GM23248 (cell line): Measurements from ENCODE around the gene MINDY4. TPM values are rescaled to one million over a fixed set of nuclear protein-coding genes. Genes with fewer than 3 reads are reported as not detected.
A peak's percentile ranks its signal among the peaks of the same experiment; 100 is the strongest.

Experiments
- DNase-seq: peaks from one replicate; pipeline ENCODE4 v3.0.0-alpha.2; 2015
- H2AFZ ChIP-seq: fragments of 200-600 bp; sonication (generic); 2 replicates; pipeline ENCODE4 v1.6.1; 2016; ENCODE audit warnings: antibody characterized with exemption
- H3F3A ChIP-seq: fragments of 200-600 bp; sonication (generic); 2 replicates; pipeline ENCODE4 v1.6.1; 2016; ENCODE audit warnings: mild to moderate bottlenecking, antibody characterized with exemption, mixed run types; ENCODE audit not compliant: insufficient read depth
- H3K27ac ChIP-seq: fragments of 200-600 bp; sonication (generic); 2 replicates; pipeline ENCODE4 v1.5.1; 2016; ENCODE audit warnings: mild to moderate bottlenecking
- H3K27me3 ChIP-seq: fragments of 200-600 bp; sonication (generic); replicated peaks from 2 replicates; pipeline ENCODE4 v1.6.1; 2016; ENCODE audit warnings: mild to moderate bottlenecking; ENCODE audit not compliant: insufficient read depth
- H3K36me3 ChIP-seq: fragments of 200-600 bp; sonication (generic); 2 replicates; pipeline ENCODE4 v1.6.1; 2016; ENCODE audit warnings: low read depth, mild to moderate bottlenecking
- H3K4me1 ChIP-seq: fragments of 200-600 bp; sonication (generic); 2 replicates; pipeline ENCODE4 v1.6.1; 2016; ENCODE audit warnings: mild to moderate bottlenecking; ENCODE audit not compliant: insufficient read depth
- H3K4me2 ChIP-seq: fragments of 200-600 bp; sonication (generic); one replicate; pipeline ENCODE4 v1.6.1; 2016; ENCODE audit warnings: mild to moderate bottlenecking; ENCODE audit not compliant: unreplicated experiment
- H3K4me3 ChIP-seq: fragments of 200-600 bp; sonication (generic); 2 replicates; pipeline ENCODE4 v1.5.1; 2016; ENCODE audit warnings: mild to moderate bottlenecking
- H3K79me2 ChIP-seq: fragments of 200-600 bp; sonication (generic); 2 replicates; pipeline ENCODE4 v1.6.1; 2016; ENCODE audit warnings: mild to moderate bottlenecking; ENCODE audit not compliant: insufficient read depth
- H3K9ac ChIP-seq: fragments of 200-600 bp; sonication (generic); 2 replicates; pipeline ENCODE4 v1.6.1; 2016; ENCODE audit warnings: mild to moderate bottlenecking
- H3K9me2 ChIP-seq: fragments of 200-600 bp; sonication (generic); 2 replicates; pipeline ENCODE4 v1.6.1; 2016; ENCODE audit warnings: mixed run types, mild to moderate bottlenecking, moderate library complexity; ENCODE audit not compliant: insufficient read depth
- H3K9me3 ChIP-seq: fragments of 200-600 bp; sonication (generic); one replicate; pipeline ENCODE4 v1.6.1; 2017; ENCODE audit warnings: low read depth
- H4K20me1 ChIP-seq: fragments of 200-600 bp; sonication (generic); 2 replicates; pipeline ENCODE4 v1.6.0; 2016; ENCODE audit not compliant: insufficient read depth
- EZH2 ChIP-seq: fragments of 200-600 bp; sonication (generic); IDR thresholded peaks from 2 replicates; pipeline ENCODE4 v1.6.1; 2018; ENCODE audit warnings: antibody characterized with exemption, mild to moderate bottlenecking; ENCODE audit not compliant: insufficient read depth, poor library complexity, severe bottlenecking
- EZH2phosphoT487 ChIP-seq: fragments of 200-600 bp; sonication (generic); IDR thresholded peaks from 2 replicates; pipeline ENCODE4 v1.6.1; 2018; ENCODE audit warnings: antibody characterized with exemption, moderate library complexity, mild to moderate bottlenecking, low read depth; ENCODE audit not compliant: insufficient read depth
- WGBS, 2 experiments: methylation state at CpG; one replicate each; pipeline ENCODE4 v1.1.6; 2015 to 2017; ENCODE audit warnings: low lambda C conversion rate in 2 of 2, low coverage in 1 of 2; ENCODE audit errors: missing lambda C conversion rate in 2 of 2; 5-methylcytosine and 5-hydroxymethylcytosine counted together
- in situ Hi-C: fragments of 300-500 bp; cut with MboI; formaldehyde crosslinking; loops from 2 replicates; pipeline ENCODE4 v1.15.0; 2020
- polyA plus RNA-seq: library from polyadenylated mRNA; unstranded; fragments of >200 nt; fragmentation: Nextera tagmentation; extraction: Ambion mirVana; gene quantifications from 2 replicates; pipeline ENCODE4 v1.2.1, GENCODE V29; 2016
- total RNA-seq: library from RNA; depleted of rRNA; stranded (reverse); fragments of >200 nt; shearing (Covaris generic); gene quantifications from 2 replicates; pipeline ENCODE4 v1.2.3, GENCODE V29; 2014

MINDY4 gene
- total and polyA plus RNA-seq, 2 experiments from 2014 or later: 2.5 to 3.5 TPM

DNA sequence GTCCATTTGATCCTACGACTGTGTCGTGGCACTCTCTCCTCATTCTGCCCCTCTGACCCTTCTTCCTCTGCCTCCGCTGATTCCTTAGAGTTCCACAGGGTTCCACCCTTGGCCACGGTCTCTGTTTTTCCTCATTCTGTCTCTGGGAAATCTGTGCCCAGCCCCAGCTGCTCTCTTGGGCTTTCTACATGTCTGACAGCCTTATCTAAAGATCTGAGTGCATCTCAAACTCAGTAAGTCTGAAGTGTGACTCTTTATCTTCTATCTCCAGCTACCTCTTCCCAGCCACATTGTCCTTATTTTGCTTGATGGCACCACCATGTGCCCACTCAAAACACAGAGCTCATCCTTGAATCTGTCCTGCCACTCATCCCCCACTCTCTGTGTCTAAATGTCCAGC, 78.3 kb downstream of the MINDY4 start:
- no peaks in the 10 kb centered on the region for H3K9me2 ChIP-seq
- no peak overlapping the region for H3K4me2 ChIP-seq
- H3K4me1 ChIP-seq: peaks cover 23% of the 10 kb centered on the region
- H3F3A ChIP-seq: peaks cover 10% of the 10 kb centered on the region; the same call in 1 of the 2 replicates
- no peak overlapping the region for H3K9ac ChIP-seq
- no peak for TF ChIP-seq EZH2phosphoT487
- TF ChIP-seq EZH2: no peak
- H3K4me3 ChIP-seq: no peak overlapping the region
- no peaks in the 10 kb centered on the region for H3K79me2 ChIP-seq
- no peak overlapping the region for H3K27ac ChIP-seq
- H2AFZ ChIP-seq: no peak overlapping the region
- H3K36me3 ChIP-seq: no peaks in the 10 kb centered on the region
- no peaks in the 10 kb centered on the region for H3K27me3 ChIP-seq
- no peak for DNase-seq
- in situ Hi-C loops: no loop called here
- WGBS, 2 experiments: 44 to 53% methylated on average over 4 of the region's 4 CpGs
- no peaks in the 10 kb centered on the region for H4K20me1 ChIP-seq
- no peaks in the 10 kb centered on the region for H3K9me3 ChIP-seq

DNA sequence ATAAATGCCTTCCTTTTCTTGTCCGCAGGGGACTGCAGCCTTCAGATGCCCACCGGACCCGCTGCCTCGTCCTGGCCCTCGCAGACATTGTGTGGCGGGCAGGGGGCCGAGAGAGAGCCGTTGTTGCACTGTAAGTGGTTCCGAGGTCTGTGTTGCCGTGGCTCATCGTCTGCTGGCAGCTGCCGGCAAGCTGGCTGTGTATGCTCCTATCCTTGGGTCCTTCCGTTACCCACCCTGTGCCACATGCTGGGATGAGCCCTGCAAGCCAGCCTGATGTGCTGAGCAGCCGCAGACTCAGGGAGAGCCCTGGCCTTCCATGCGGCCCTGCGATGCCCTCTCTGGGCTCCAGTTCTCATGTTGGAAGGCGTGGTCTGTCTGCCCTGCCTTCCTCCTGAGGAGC, 79.2 kb downstream of the MINDY4 start:
- TF ChIP-seq EZH2: no peak
- TF ChIP-seq EZH2phosphoT487: no peak
- no peaks in the 10 kb centered on the region for H3K9me2 ChIP-seq
- no peak overlapping the region for H3K4me3 ChIP-seq
- H3F3A ChIP-seq: peaks cover 10% of the 10 kb centered on the region; the same call in 1 of the 2 replicates
- H3K9ac ChIP-seq: no peak overlapping the region
- no peaks in the 10 kb centered on the region for H4K20me1 ChIP-seq
- DNase-seq: no peak
- H3K79me2 ChIP-seq: no peaks in the 10 kb centered on the region
- no peaks in the 10 kb centered on the region for H3K36me3 ChIP-seq
- in situ Hi-C loops: no loop called here
- H3K9me3 ChIP-seq: no peaks in the 10 kb centered on the region
- H3K4me2 ChIP-seq: no peak overlapping the region
- peaks cover 22% of the 10 kb centered on the region for H3K4me1 ChIP-seq
- 69 to 73% methylated on average over 17 of the region's 17 CpGs for WGBS, 2 experiments
- H3K27me3 ChIP-seq: no peaks in the 10 kb centered on the region
- no peak overlapping the region for H2AFZ ChIP-seq
- no peak overlapping the region for H3K27ac ChIP-seq

DNA sequence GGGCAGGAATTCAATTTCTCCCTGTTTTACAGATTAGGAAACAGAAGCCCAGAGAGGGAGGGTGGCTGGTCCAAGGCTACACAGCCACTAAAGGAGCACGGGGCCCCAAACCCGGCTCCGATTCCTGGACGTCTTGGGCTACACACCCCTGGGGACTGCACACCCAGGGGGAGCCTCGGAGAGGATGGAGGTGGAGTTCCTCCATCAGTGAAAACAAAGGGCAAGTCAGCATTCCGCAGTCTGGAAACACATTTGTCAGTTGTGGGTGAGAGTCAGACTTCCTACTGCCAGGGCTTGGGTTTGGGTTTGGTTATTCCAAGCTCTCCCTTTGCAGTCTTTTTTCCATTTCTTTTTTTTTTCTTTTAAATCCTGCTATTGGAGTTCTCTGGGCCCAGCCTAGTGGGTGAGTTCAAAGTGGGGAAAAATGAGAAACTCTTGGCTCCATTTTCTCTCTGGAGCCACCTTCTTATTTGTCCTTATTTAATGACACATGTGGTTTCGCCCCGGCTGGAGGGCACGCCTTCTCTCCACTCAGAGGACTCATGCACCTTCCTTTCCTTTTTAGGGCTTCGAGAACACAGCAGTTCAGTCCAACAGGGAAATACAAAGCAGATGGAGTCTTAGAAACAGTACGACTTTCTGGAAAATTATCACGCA, 80.6 kb downstream of the MINDY4 start:
- peak overlapping the region; percentile 56 for H3K27ac ChIP-seq

DNA sequence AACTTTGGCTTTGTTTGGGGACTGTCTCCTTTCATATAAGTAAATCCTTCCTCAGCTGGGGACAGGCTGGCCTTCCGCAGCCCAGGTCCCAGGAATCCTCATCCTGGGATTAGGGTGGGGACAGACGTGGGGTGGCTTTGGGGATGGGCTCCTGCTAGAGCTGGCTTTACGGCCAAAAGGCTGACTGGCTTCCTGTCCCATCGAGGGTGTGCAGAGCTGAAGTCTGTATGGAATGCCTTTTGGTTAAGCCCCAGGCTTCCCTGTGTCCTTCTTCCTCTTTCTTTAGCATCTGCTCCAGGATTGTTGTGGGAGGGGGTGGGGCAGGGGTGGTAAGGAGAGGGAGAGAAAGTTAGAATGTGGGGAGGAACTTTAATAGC, 81.1 kb downstream of the MINDY4 start:
- peak; percentile 44 for DNase-seq
- peak overlapping the region; percentile 56 for H3K27ac ChIP-seq
- peak overlapping the region; percentile 77 for H2AFZ ChIP-seq

More for the DNA sequence above, 80.6 kb downstream of the MINDY4 start:
- Histone ChIP-seq H3K36me3 (no peaks in the 10 kb centered on the region), H3K9me3 (no peaks in the 10 kb centered on the region), H3K79me2 (no peaks in the 10 kb centered on the region), H3K27me3 (no peaks in the 10 kb centered on the region), H3K9ac (peak overlapping the region; percentile 53; the same call in 1 of the 2 replicates), H3K9me2 (no peaks in the 10 kb centered on the region), H2AFZ (peak overlapping the region; percentile 77), H3K4me1 (peaks cover 15% of the 10 kb centered on the region), H3K4me3 (peak overlapping the region; percentile 57), H3K4me2 (peak overlapping the region; percentile 56), H3F3A (peaks cover 10% of the 10 kb centered on the region; the same call in 1 of the 2 replicates), H4K20me1 (no peaks in the 10 kb centered on the region)
- in situ Hi-C loops: no loop called here
- peak; percentile 74 for DNase-seq
- WGBS, 2 experiments: 8 to 10% methylated on average over 12 of the region's 12 CpGs
- TF ChIP-seq EZH2: no peak
- TF ChIP-seq EZH2phosphoT487: no peak

More for the DNA sequence above, 81.1 kb downstream of the MINDY4 start:
- TF ChIP-seq EZH2phosphoT487: no peak
- no peak for TF ChIP-seq EZH2
- Histone ChIP-seq H3K27me3 (no peaks in the 10 kb centered on the region), H3F3A (peaks cover 10% of the 10 kb centered on the region; the same call in 1 of the 2 replicates), H3K4me3 (peak overlapping the region; percentile 57), H3K9ac (peak overlapping the region; percentile 53; the same call in 1 of the 2 replicates), H3K9me2 (no peaks in the 10 kb centered on the region), H3K4me1 (peaks cover 15% of the 10 kb centered on the region), H3K4me2 (peak overlapping the region; percentile 56), H4K20me1 (no peaks in the 10 kb centered on the region), H3K36me3 (no peaks in the 10 kb centered on the region), H3K9me3 (no peaks in the 10 kb centered on the region), H3K79me2 (no peaks in the 10 kb centered on the region)
- in situ Hi-C loops: no loop called here
- WGBS, 2 experiments: 5 to 8% methylated on average over 4 of the region's 4 CpGs
